SK-N-SH (cell line): ENCODE data around the gene GPR160. TPM values are rescaled to one million over a fixed set of nuclear protein-coding genes. Genes with fewer than 3 reads are reported as not detected.

Source experiments
- CTCF ChIA-PET: fragments of 300-600, 350-600 bp; formaldehyde crosslinking; extraction: SDS; loops from one replicate; lab custom pipeline; 2021; lab: Yijun Ruan, JAX
- POLR2A ChIA-PET: fragments of 350-600 bp; sonication (Branson Sonifier 250); formaldehyde crosslinking; extraction: SDS; loops from one replicate; lab custom pipeline; 2020; ENCODE audit warnings: antibody characterized with exemption, inconsistent platforms; lab: Yijun Ruan, JAX
- DNase-seq: peaks from one replicate; pipeline ENCODE4 v3.0.0; 2012
- H2AFZ ChIP-seq: fragments of 200-600 bp; sonication (generic); 2 replicates; pipeline ENCODE4 v1.8.1; 2016; ENCODE audit warnings: antibody characterized with exemption, mild to moderate bottlenecking, low read depth
- H3F3A ChIP-seq: fragments of 200-600 bp; sonication (generic); replicated peaks from 2 replicates; pipeline ENCODE3; 2016; ENCODE audit warnings: antibody characterized with exemption, mild to moderate bottlenecking; ENCODE audit not compliant: insufficient read depth
- H3K27ac ChIP-seq, 2 experiments: fragments of 200-500 bp in 1 of 2; fragments of 200-600 bp in 1 of 2; sonication (Bioruptor generic) in 1 of 2; sonication (generic), shearing (Covaris generic) in 1 of 2; 2 replicates each; pipeline versions ENCODE4 v1.5.1 to v1.6.1; 2014 to 2016; ENCODE audit warnings: low read depth in 2 of 2, inconsistent platforms in 1 of 2, low read length in 1 of 2, mild to moderate bottlenecking in 1 of 2, mixed read lengths in 1 of 2
- H3K27me3 ChIP-seq: fragments of 200-600 bp; sonication (generic), shearing (Covaris generic); 2 replicates; pipeline ENCODE4 v1.6.1; 2016; ENCODE audit warnings: mixed run types; ENCODE audit not compliant: insufficient read depth
- H3K36me3 ChIP-seq, 2 experiments: fragments of 200-500 bp in 1 of 2; fragments of 200-600 bp in 1 of 2; sonication (Bioruptor generic) in 1 of 2; sonication (generic) in 1 of 2; replicated peaks in 1 of 2; 2 replicates each; pipeline versions ENCODE3 to v1.5.1; 2014 to 2016; ENCODE audit warnings: low read length in 1 of 2, mild to moderate bottlenecking in 1 of 2; ENCODE audit not compliant: insufficient read depth in 2 of 2, control insufficient read depth in 1 of 2
- H3K4me1 ChIP-seq, 2 experiments: fragments of 200-500 bp in 1 of 2; fragments of 200-600 bp in 1 of 2; sonication (Bioruptor generic) in 1 of 2; sonication (generic), shearing (Covaris generic) in 1 of 2; 2 replicates each; pipeline versions ENCODE4 v1.5.1 to v1.6.1; 2014 to 2016; ENCODE audit warnings: low read depth in 1 of 2, low read length in 1 of 2, mixed run types in 1 of 2; ENCODE audit not compliant: insufficient read depth in 2 of 2, control insufficient read depth in 1 of 2
- H3K4me2 ChIP-seq: fragments of 200-600 bp; sonication (generic), shearing (Covaris generic); 2 replicates; pipeline ENCODE4 v1.6.1; 2017; ENCODE audit warnings: mixed run types
- H3K4me3 ChIP-seq, 2 experiments: fragments of 200-500 bp in 1 of 2; fragments of 200-600 bp in 1 of 2; sonication (Bioruptor generic) in 1 of 2; sonication (generic), shearing (Covaris generic) in 1 of 2; 2 replicates each; pipeline versions ENCODE4 v1.5.1 to v1.8.1; 2014 to 2016; ENCODE audit warnings: low read depth in 2 of 2, inconsistent platforms in 1 of 2, low read length in 1 of 2, mild to moderate bottlenecking in 1 of 2, mixed read lengths in 1 of 2, moderate library complexity in 1 of 2
- H3K79me2 ChIP-seq: fragments of 200-600 bp; sonication (generic); 2 replicates; pipeline ENCODE4 v1.8.1; 2017; ENCODE audit warnings: mild to moderate bottlenecking; ENCODE audit not compliant: insufficient read depth
- H3K9ac ChIP-seq: fragments of 200-600 bp; sonication (generic); 2 replicates; pipeline ENCODE4 v1.6.1; 2017; ENCODE audit warnings: mixed run types
- H3K9me2 ChIP-seq: fragments of 200-600 bp; sonication (generic); 2 replicates; pipeline ENCODE4 v1.6.1; 2017; ENCODE audit warnings: mixed run types
- H3K9me3 ChIP-seq: fragments of 200-600 bp; sonication (generic); 2 replicates; pipeline ENCODE4 v1.6.1; 2017; ENCODE audit warnings: mixed run types, mild to moderate bottlenecking, moderate library complexity
- H4K20me1 ChIP-seq: fragments of 200-600 bp; sonication (generic); 2 replicates; pipeline ENCODE4 v1.6.1; 2017; ENCODE audit warnings: mild to moderate bottlenecking, mixed run types; ENCODE audit not compliant: insufficient read depth
- CTCF ChIP-seq: fragments of 200-600 bp; sonication (generic); IDR thresholded peaks from 2 replicates; pipeline ENCODE4 v1.6.1; 2017; ENCODE audit warnings: antibody characterized with exemption, mild to moderate bottlenecking, moderate library complexity
- FOSL2 ChIP-seq: IDR thresholded peaks from 2 replicates; pipeline ENCODE4 v1.4.0; 2012; ENCODE audit warnings: low read depth, mild to moderate bottlenecking, moderate library complexity, borderline replicate concordance
- FOXM1 ChIP-seq: IDR thresholded peaks from 2 replicates; pipeline ENCODE4 v1.4.0; 2012; ENCODE audit warnings: low read depth, mild to moderate bottlenecking
- GABPA ChIP-seq: IDR thresholded peaks from 2 replicates; pipeline ENCODE4 v1.4.0; 2012; ENCODE audit warnings: low read depth, mild to moderate bottlenecking
- JUND ChIP-seq: IDR thresholded peaks from 2 replicates; pipeline ENCODE4 v1.4.0; 2012
- MEF2A ChIP-seq: IDR thresholded peaks from 2 replicates; pipeline ENCODE4 v1.4.0; 2012; ENCODE audit warnings: low read depth, borderline replicate concordance
- MXI1 ChIP-seq: IDR thresholded peaks from 2 replicates; pipeline ENCODE4 v1.6.1; 2012; ENCODE audit warnings: mild to moderate bottlenecking, low read depth, low read length, improper control_type of control experiment
- POLR2AphosphoS5 ChIP-seq: IDR thresholded peaks from 2 replicates; pipeline ENCODE4 v1.6.1; 2012; ENCODE audit warnings: low read depth, low read length
- RFX5 ChIP-seq: IDR thresholded peaks from 2 replicates; pipeline ENCODE4 v1.6.1; 2012; ENCODE audit warnings: mild to moderate bottlenecking, improper control_type of control experiment, low read length
- RXRA ChIP-seq: IDR thresholded peaks from 2 replicates; pipeline ENCODE4 v1.4.0; 2012; ENCODE audit warnings: low read depth, mild to moderate bottlenecking, borderline replicate concordance
- SIN3A ChIP-seq: IDR thresholded peaks from 2 replicates; pipeline ENCODE4 v1.6.1; 2012; ENCODE audit warnings: low read depth, mild to moderate bottlenecking, low read length, moderate library complexity, borderline replicate concordance
- TAF1 ChIP-seq: IDR thresholded peaks from 2 replicates; pipeline ENCODE4 v1.6.1; 2012; ENCODE audit warnings: low read depth, mild to moderate bottlenecking, low read length, moderate library complexity, borderline replicate concordance
- TCF12 ChIP-seq: IDR thresholded peaks from 2 replicates; pipeline ENCODE4 v1.4.0; 2012
- USF2 ChIP-seq: fragments of 150-350 bp; IDR thresholded peaks from 2 replicates; pipeline ENCODE4 v1.6.1; 2017; ENCODE audit warnings: antibody characterized with exemption, low read length, low read depth, borderline replicate concordance
- YY1 ChIP-seq: IDR thresholded peaks from 2 replicates; pipeline ENCODE4 v1.4.0; 2012; ENCODE audit warnings: low read depth, mild to moderate bottlenecking
- WGBS: methylation state at CpG from one replicate; pipeline ENCODE4 v1.1.6; 2017; ENCODE audit warnings: low lambda C conversion rate; 5-methylcytosine and 5-hydroxymethylcytosine counted together
- polyA plus RNA-seq, 3 experiments: library from polyadenylated mRNA; depleted of rRNA; stranded (reverse); fragments of >200 nt; gene quantifications; 2 replicates each; pipeline ENCODE4 v1.2.3, GENCODE V29; 2012
- TF ChIP-seq, protein P1 (sequence below): fragments of 150-350 bp; IDR thresholded peaks from 2 replicates; pipeline ENCODE4 v1.6.1; 2016; ENCODE audit warnings: mild to moderate bottlenecking, low read depth, low read length
- TF ChIP-seq, protein P2 (sequence below): IDR thresholded peaks from 2 replicates; pipeline ENCODE4 v1.4.0; 2012; ENCODE audit warnings: low read depth, borderline replicate concordance

The GPR160 gene
- polyA plus RNA-seq, 1 of the 3 experiments (the other 2 are of a cell fraction), result 0.31 TPM

DNA sequence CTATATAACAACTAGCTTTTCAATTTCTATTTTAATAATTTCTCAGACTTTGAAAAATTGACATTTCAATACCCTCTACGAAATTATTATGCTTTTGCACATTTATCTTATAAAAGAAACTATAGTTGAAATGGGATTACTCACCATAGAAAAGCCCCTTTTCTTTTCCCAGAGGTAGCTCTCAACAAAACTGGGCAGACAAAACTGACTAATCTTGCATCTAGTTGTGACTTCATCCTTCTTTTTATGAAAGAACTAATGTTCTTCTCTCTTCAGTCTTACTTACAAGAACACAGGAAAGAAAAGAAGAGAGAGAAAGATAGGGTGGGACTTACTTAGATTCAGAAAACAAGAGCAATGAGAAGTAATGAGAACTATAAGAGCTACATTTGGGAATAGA, 61.0 kb downstream of the GPR160 start:
- no peak overlapping the region for H3K4me2 ChIP-seq
- H3K27me3 ChIP-seq, result no peaks in the 10 kb centered on the region
- H3K9ac ChIP-seq, result 0 out of 2 replicates have a peak overlapping the region, but pooled peaks have one; percentile 8
- ChIA-PET CTCF (interaction anchor here (1.2 to 1.8 kb wide), 3 partner anchors 13 to 60 kb away, joined by 3 to 4 read pairs (median 4); partner anchors contain the start of gene GPR160), POLR2A (no interaction called here)
- H3K4me1 ChIP-seq, result no peaks in the 10 kb centered on the region
- peaks cover 68 to 93% of the 10 kb centered on the region in 2 experiments for H3K36me3 ChIP-seq
- no peaks in the 10 kb centered on the region for H3K9me2 ChIP-seq
- no peaks in the 10 kb centered on the region for H3K79me2 ChIP-seq
- no peak overlapping the region for H2AFZ ChIP-seq
- 77% methylated on average over 1 of the region's 1 CpG for WGBS
- H3K27ac ChIP-seq, result no peak overlapping the region
- H4K20me1 ChIP-seq, result no peaks in the 10 kb centered on the region
- no peaks in the 10 kb centered on the region for H3K9me3 ChIP-seq
- no peak for TF ChIP-seq USF2
- TF ChIP-seq FOSL2, result no peak
- TF ChIP-seq JUND, result no peak
- no peak for TF ChIP-seq TCF12
- no peak for TF ChIP-seq RFX5
- no peak for TF ChIP-seq POLR2AphosphoS5
- no peak for TF ChIP-seq SIN3A
- no peak for TF ChIP-seq GABPA
- TF ChIP-seq MEF2A, result no peak
- TF ChIP-seq MXI1, result no peak
- TF ChIP-seq, protein P1, sequence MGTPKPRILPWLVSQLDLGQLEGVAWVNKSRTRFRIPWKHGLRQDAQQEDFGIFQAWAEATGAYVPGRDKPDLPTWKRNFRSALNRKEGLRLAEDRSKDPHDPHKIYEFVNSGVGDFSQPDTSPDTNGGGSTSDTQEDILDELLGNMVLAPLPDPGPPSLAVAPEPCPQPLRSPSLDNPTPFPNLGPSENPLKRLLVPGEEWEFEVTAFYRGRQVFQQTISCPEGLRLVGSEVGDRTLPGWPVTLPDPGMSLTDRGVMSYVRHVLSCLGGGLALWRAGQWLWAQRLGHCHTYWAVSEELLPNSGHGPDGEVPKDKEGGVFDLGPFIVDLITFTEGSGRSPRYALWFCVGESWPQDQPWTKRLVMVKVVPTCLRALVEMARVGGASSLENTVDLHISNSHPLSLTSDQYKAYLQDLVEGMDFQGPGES, result no peak
- TF ChIP-seq, protein P2, sequence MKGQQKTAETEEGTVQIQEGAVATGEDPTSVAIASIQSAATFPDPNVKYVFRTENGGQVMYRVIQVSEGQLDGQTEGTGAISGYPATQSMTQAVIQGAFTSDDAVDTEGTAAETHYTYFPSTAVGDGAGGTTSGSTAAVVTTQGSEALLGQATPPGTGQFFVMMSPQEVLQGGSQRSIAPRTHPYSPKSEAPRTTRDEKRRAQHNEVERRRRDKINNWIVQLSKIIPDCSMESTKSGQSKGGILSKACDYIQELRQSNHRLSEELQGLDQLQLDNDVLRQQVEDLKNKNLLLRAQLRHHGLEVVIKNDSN, result no peak
- no peak for TF ChIP-seq FOXM1
- TF ChIP-seq TAF1, result no peak
- TF ChIP-seq RXRA, result no peak
- no peak for TF ChIP-seq YY1
- TF ChIP-seq CTCF, result no peak
- TF ChIP-seq, all 33 proteins: peak for 0
- H3K4me3 ChIP-seq, result no peak overlapping the region
- DNase-seq, result no peak
- no peaks in the 10 kb centered on the region for H3F3A ChIP-seq
